GM18520 (cell line): ENCODE data around the gene SARS2.
A peak's percentile ranks its signal among the peaks of the same experiment; 100 is the strongest.
"Not testable (repeated sequence)": the region's sequence is repeated elsewhere in the genome, so short reads cannot be mapped to it uniquely, and the experiment has no call there.

Experiments used
- ATAC-seq: cut with Tn5 transposase; IDR thresholded peaks from one replicate; pipeline ENCODE4 v1.9.1; 2021; ENCODE audit not compliant: unreplicated experiment

The SARS2 gene

DNA sequence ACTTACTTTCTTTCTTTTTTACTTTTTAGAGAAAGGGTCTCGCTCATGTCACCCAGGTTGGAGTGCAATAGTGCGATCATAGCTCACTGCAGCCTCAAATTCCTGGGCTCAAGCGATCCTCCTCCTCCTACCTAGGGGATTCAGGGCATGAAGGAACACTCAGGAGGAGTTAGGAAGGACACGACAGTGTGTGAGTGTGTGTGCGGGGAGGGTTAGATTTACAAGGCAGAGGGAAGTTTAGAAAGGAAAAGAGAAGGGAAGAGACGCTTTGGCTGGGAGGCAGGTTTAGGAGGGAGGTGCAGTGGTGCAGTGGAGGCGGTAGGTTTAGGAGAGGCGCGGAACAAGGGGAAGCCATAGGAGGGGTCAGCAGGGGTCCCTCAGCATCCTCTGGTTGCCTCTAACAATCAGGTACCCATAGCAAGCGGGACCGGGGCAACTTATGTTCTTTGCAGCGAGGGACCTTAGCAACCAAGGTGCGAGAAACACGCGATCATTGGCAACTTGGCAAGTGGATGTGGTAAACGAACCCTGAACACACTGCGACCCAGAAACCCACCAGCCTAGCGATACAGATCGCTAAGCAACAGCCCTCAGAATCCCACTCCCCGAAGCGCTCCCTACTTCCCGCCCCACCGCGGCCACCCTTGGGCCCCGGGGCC is 31.6 kb downstream of the SARS2 start:
- no peak for ATAC-seq

- ATAC-seq = no peak
Observed at GRCh38 chr19:38894968-38895367, 35.6 kb downstream of the SARS2 start.

DNA sequence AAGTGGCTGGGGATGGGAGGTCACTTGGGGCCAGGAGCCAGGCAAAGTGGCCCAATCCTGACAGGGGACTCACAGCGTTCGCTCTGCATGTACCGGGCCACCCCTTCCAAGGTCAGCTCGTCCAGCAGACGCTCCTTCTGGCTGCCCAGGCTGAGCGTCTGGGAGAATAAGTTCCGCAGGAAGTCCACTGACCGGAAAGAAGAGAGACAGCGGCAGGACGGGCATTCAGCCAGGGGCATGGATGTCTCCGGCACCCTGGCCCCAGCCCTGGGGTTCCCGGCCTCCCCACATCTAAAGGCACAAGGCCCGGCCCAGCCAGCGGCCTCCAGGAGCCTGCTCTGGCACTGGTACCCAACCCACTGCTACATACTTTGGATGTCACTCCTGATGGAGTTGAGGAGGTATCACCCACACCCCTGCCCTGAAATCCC is 37.2 kb downstream of the SARS2 start:
- ATAC-seq = no peak

- no peak for ATAC-seq
Observed at GRCh38 chr19:38892841-38893240, 37.7 kb downstream of the SARS2 start.

DNA sequence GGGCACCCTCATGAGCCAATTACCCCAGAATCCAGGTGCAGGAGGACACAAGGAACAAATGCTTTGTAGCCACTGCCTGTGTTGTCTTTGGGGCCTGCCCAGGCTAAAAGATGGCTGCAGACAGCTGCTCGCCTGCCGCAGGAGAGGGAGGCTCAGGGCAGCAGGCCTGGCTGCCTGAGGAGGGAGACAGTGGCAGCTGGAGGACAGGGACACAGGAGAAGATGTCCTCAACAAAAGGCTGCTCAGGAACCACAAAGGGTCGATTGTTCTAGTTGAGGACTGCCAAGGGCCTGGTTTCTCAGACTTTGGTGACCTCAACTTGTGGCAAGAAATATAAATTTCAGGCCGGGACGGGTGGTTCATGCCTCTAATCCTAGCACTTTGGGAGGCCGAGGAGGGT is 38.8 kb downstream of the SARS2 start:
- no peak for ATAC-seq

DNA sequence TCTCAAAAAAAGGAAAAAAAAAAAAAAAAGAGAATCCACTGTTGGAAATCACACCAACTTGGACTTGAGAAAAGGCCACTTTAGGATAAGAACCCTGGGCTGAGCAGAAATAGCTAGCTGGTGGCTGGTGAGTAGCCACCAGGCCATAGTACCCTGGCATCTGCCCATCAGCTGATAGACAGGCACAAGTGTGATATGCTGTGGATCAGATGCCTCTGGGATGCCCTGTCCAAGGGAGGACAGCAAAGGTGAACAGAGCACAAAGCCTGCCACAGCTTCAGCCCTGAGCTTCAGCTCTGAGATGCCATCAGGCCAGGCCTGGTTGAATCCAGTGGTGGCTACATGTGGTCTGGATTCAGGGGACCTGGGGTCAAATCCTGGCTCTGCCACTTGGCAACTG is 39.9 kb downstream of the SARS2 start:
- ATAC-seq = no peak

DNA sequence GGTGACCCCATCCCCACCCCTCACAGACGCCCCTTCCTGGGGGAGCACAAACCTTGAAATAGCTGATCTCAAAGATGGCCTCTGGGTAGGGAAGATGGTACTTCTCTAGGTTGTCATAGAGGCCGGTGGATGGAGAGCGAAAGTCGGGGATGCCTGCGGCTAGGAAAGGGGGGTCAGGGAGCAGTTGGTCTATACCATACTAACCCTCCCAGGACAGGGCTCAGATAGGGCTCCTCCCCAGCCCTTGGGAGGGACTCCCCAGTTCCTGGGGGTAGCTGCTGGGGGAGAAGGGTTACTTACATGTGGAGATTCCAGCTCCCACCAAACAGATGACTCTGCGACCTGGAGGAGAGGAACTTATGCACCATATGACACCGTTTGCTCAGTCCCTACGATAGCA is 40.8 kb downstream of the SARS2 start:
- no peak for ATAC-seq

DNA sequence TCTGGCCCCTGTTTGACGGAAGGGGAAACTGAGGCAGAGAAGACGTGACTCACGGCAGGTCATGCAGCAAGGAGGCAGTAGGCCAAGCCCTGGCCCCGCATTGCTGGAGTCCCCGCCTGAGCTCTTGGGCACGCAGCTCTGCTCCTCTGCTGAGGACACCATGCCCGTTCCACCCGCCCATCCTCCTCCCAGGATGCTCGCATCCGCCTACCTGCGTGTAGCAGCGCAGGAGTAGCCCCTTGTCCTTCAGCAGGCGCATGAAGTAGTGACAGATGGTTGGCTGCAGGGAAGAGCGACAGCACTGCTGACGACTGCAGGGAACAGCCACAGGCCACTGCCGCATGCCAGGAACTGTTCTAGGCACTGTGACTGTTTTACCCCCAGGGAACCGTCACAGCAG is 41.7 kb downstream of the SARS2 start:
- no peak for ATAC-seq

GRCh38 chr19:38884691-38885090 is 45.9 kb downstream of the SARS2 start:
- not testable (repeated sequence) for ATAC-seq

DNA sequence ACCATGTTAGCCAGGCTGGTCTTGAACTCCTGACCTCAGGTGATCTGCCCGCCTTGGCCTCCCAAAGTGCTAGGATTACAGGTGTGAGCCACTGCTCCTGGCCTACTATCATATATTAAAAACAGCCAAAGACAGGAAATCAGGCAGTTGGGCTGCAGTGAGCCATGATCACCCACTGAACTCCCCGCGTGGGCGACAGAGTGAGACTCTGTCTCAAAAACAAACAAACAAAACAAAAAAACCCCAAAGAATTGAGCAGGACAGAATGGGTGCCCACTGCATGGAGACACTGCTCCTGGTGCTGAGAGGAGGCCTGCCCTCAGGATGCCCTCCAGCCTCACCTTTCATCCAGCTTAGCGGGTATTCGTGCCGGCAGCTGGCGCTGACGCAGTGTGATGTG is 47.3 kb downstream of the SARS2 start:
- ATAC-seq = no peak

DNA sequence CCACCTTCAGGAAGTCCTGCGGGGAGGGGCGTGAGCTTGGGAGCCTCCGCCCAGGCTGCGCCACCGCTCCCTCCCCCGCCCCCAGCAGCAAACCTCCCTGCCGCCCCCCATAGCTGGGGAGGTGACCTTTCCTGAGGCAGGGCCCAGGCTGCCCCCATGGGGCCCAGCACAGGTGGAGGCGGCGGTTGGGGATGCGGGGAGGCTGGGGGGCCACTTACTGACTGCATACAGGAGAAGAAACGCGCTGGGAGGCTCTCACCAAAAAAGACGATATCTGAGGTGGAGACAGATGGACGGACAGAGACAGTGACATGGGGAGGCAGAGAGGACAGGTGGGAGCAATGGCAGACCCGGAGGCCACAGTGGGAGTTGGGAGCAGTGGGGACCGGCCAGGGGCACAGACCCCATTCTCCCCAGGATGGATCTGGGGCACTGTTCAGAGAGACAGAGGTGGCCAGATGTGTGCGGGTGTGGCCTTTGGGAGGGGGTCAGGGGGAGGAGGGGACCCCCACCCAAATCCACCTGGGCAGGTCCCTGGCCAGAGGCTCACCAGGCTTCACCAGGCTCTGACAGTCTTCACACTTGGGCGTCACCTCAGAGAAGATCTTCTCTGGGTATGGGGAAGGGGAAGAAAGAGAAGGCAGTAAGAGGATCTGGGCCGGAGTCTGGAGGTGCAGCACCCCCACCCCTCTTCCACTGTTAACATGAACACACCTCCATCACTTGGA is 49.5 kb downstream of the SARS2 start:
- no peak for ATAC-seq

- ATAC-seq = no peak
Observed at GRCh38 chr19:38880076-38880881, 50.3 kb downstream of the SARS2 start.

DNA sequence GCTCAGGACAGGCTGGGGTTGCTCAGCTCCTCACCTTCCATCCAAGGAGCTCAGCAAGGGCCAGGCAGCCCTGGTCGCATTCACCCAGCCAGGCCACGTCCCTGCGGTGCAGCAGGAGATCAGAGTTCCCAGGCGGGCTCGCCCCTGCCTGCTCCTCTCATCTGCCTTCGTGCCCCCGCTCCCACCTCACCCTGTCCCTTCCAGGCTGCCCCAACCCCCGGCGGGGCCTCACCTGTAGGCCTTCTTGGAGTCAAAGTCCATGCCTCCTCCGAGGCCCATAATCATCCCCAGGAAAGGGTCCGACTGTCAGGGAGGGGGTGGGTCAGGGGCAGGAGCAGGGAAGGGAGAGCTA is 51.2 kb downstream of the SARS2 start:
- ATAC-seq = no peak

DNA sequence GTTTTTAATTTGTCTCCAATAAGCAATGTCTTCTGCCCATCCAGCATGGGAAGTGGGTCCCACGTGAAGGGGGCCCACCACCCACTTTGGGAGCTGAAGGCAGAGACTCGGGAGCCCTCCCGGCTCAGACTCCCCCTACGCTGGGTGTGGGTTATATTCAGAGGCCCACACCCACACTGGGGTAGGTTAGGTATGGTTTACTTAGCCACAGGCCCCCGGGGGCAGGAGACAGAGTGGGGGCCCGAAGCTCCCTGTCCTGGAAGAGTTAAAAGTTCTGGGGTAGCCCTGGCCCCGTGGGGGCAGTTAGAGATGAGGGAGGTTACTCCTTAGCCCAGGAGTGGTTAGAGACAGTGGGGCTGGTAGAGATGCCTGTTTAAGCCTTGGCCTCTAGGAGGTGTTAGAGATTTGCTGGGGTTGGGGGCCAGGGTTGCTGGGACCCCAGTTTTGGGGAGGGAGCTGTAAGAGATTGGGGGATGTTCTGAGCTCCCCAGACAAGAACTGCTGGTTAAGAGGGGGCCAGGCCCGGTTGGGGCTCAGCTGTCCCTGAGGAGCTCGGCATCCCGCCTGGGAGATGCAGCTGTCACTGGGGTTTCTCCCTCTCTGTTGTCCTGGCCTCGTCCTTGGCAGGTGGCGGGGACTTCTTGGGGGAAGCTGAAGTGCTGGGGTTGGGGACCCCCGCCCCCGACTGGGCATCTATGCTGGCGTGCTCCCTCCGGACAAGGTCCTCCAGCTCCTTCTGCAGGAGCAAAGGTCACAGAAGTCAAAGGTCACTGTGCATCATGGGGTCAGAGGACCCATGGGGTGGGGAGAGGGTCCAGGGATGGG is 51.8 kb downstream of the SARS2 start:
- ATAC-seq = no peak

GRCh38 chr19:38877781-38878574 is 52.6 kb downstream of the SARS2 start, which contains the start of gene RINL:
Gene RINL, minus strand, starts transcription at chr19:38878275. Its CDS starts 1,533 bp downstream, at chr19:38876742.
- ATAC-seq = no peak

GRCh38 chr19:38875656-38876395 is 54.7 kb downstream of the SARS2 start:
- no peak for ATAC-seq

DNA sequence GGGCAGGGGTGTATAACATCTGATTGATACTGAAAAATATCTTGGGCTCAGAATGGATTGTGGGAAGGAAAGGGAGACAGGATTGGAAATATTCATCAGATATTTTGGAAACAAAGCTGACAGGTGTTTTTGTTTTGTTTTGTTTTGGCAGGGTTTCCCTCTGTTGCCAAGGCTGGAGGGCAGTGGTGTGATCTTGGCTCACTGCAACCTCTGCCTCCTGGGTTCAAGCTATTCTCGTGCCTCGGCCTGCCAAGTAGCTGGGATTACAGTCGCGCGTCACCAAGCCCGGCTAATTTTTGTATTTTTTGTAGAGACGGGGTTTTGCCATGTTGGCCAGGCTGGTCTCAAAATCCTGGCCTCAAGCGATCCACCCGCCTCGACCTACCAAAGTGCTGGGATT is 57.2 kb downstream of the SARS2 start:
- not testable (repeated sequence) for ATAC-seq

GRCh38 chr19:38870612-38871011 is 60.0 kb downstream of the SARS2 start:
- ATAC-seq = no peak

- ATAC-seq = peak; percentile 84
Observed at GRCh38 chr19:38869836-38870607, 60.5 kb downstream of the SARS2 start.
